Trophoblast cell (in vitro differentiated cells and primary cell): ENCODE results near the gene TBC1D17.

Experiments used
- DNase-seq, 2 donors: peaks; one replicate each; pipeline ENCODE4 v3.0.0-alpha.2; 2016
- H2AFZ ChIP-seq: 2 replicates; pipeline ENCODE4 v1.6.1; 2013; ENCODE audit warnings: low read length, moderate library complexity, mild to moderate bottlenecking; ENCODE audit not compliant: insufficient read depth, poor library complexity
- H2AK5ac ChIP-seq: 2 replicates; pipeline ENCODE4 v1.6.1; 2013; ENCODE audit warnings: mild to moderate bottlenecking, low read length
- H2BK120ac ChIP-seq: 2 replicates; pipeline ENCODE4 v1.6.1; 2013; ENCODE audit warnings: low read length, mild to moderate bottlenecking, moderate library complexity; ENCODE audit not compliant: insufficient read depth, poor library complexity
- H2BK12ac ChIP-seq: 2 replicates; pipeline ENCODE4 v1.6.1; 2013; ENCODE audit warnings: mild to moderate bottlenecking, low read length, moderate library complexity
- H2BK5ac ChIP-seq: 2 replicates; pipeline ENCODE4 v1.6.1; 2013; ENCODE audit warnings: low read length, low read depth, moderate library complexity, mild to moderate bottlenecking; ENCODE audit not compliant: poor library complexity
- H3K14ac ChIP-seq: 2 replicates; pipeline ENCODE4 v1.6.1; 2013; ENCODE audit warnings: mild to moderate bottlenecking, low read length
- H3K18ac ChIP-seq: 2 replicates; pipeline ENCODE4 v1.6.1; 2013; ENCODE audit warnings: mild to moderate bottlenecking, low read length
- H3K23ac ChIP-seq: 2 replicates; pipeline ENCODE4 v1.6.1; 2013; ENCODE audit warnings: low read length
- H3K27ac ChIP-seq: 2 replicates; pipeline ENCODE4 v1.5.1; 2013; ENCODE audit warnings: low read depth, mild to moderate bottlenecking, inconsistent platforms, low read length, moderate library complexity
- H3K27me3 ChIP-seq: 2 replicates; pipeline ENCODE4 v1.6.1; 2013; ENCODE audit warnings: inconsistent platforms, mild to moderate bottlenecking, low read length, moderate library complexity; ENCODE audit not compliant: insufficient read depth
- H3K36me3 ChIP-seq, 2 experiments: 1 replicate in 1 of 2; 2 replicates in 1 of 2; pipeline ENCODE4 v1.6.1; 2013; ENCODE audit warnings: low read length in 2 of 2, mild to moderate bottlenecking in 2 of 2, moderate library complexity in 1 of 2; ENCODE audit not compliant: insufficient read depth in 2 of 2, control insufficient read depth in 1 of 2
- H3K4ac ChIP-seq: 2 replicates; pipeline ENCODE4 v1.6.1; 2013; ENCODE audit warnings: low read depth, mild to moderate bottlenecking, low read length, moderate library complexity
- H3K4me1 ChIP-seq, 2 experiments: 1 replicate in 1 of 2; 2 replicates in 1 of 2; pipeline ENCODE4 v1.6.1; 2013; ENCODE audit warnings: low read length in 2 of 2, mild to moderate bottlenecking in 2 of 2, moderate library complexity in 1 of 2; ENCODE audit not compliant: insufficient read depth in 2 of 2, control insufficient read depth in 1 of 2
- H3K4me2 ChIP-seq: 2 replicates; pipeline ENCODE4 v1.6.1; 2013; ENCODE audit warnings: inconsistent platforms, mild to moderate bottlenecking, low read length, moderate library complexity
- H3K4me3 ChIP-seq: 2 replicates; pipeline ENCODE4 v1.5.1; 2013; ENCODE audit warnings: mild to moderate bottlenecking, low read depth, low read length, inconsistent platforms
- H3K79me1 ChIP-seq: one replicate; pipeline ENCODE4 v1.6.1; 2013; ENCODE audit warnings: low read length
- H3K79me2 ChIP-seq: 2 replicates; pipeline ENCODE4 v1.6.1; 2013; ENCODE audit warnings: low read length, mild to moderate bottlenecking; ENCODE audit not compliant: control insufficient read depth, insufficient read depth, poor library complexity
- H3K9ac ChIP-seq: 2 replicates; pipeline ENCODE4 v1.6.1; 2013; ENCODE audit warnings: mild to moderate bottlenecking, low read length
- H3K9me3 ChIP-seq: 2 replicates; pipeline ENCODE4 v1.6.1; 2013; ENCODE audit warnings: low read depth, mild to moderate bottlenecking, control low read depth, inconsistent platforms, low read length; ENCODE audit not compliant: insufficient read depth
- H4K12ac ChIP-seq: 2 replicates; pipeline ENCODE4 v1.6.1; 2013; ENCODE audit warnings: low read depth, mild to moderate bottlenecking, low read length, moderate library complexity
- H4K8ac ChIP-seq: 2 replicates; pipeline ENCODE4 v1.6.1; 2013; ENCODE audit warnings: low read depth, mild to moderate bottlenecking, low read length, moderate library complexity
- H4K91ac ChIP-seq: one replicate; pipeline ENCODE4 v1.6.1; 2013; ENCODE audit warnings: low read depth, mild to moderate bottlenecking, low read length, moderate library complexity
- WGBS: extraction: QIAGEN DNeasy Blood & Tissue Kit; methylation state at CpG from one replicate; pipeline ENCODE4 v1.1.7; 2013; ENCODE audit warnings: missing lambda C conversion rate; ENCODE audit not compliant: insufficient read length, insufficient coverage; ENCODE audit errors: extremely low coverage; 5-methylcytosine and 5-hydroxymethylcytosine counted together

TBC1D17 gene

DNA sequence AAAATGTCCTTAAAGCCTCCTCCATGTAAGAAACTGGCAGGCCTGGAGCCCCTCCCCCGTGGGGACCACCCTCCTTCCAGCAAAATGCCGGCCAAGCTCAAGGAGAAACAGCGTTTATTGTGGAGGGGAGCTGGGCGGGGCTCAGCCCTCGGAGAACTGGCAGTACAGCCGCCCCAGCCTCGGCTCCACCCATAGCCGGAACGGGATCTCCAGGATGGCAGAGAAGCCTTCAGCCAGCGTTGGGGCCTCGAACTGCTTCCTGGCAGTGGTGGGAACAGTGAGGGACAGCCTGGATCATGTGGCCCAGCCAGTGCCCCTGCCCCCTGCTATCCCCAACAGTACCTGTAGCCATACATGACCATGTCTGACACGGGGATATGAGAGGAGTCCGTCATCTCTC lies 16.4 kb upstream of the TBC1D17 start:
- Histone ChIP-seq H3K4me1 (peaks cover under 1 to 14% of the 10 kb centered on the region in 2 experiments), H2AK5ac (no peak overlapping the region), H3K4ac (no peak overlapping the region), H3K23ac (no peak overlapping the region), H2BK120ac (no peak overlapping the region), H3K79me2 (no peaks in the 10 kb centered on the region), H4K91ac (no peak overlapping the region), H2BK12ac (no peak overlapping the region), H4K8ac (no peak overlapping the region), H3K9me3 (no peaks in the 10 kb centered on the region), H3K36me3 (peaks cover 80 to 86% of the 10 kb centered on the region in 2 experiments), H3K79me1 (no peaks in the 10 kb centered on the region), H3K27ac (no peak overlapping the region), H3K14ac (no peak overlapping the region), H2AFZ (no peak overlapping the region), H2BK5ac (no peak overlapping the region), H3K18ac (no peak overlapping the region), H3K27me3 (no peaks in the 10 kb centered on the region), H3K4me2 (no peak overlapping the region), H4K12ac (no peak overlapping the region), H3K9ac (no peak overlapping the region), H3K4me3 (no peak overlapping the region)
- WGBS, result no CpG with 5 or more reads among the region's 13 CpGs
- peak; percentile 33 to 48 for DNase-seq

DNA sequence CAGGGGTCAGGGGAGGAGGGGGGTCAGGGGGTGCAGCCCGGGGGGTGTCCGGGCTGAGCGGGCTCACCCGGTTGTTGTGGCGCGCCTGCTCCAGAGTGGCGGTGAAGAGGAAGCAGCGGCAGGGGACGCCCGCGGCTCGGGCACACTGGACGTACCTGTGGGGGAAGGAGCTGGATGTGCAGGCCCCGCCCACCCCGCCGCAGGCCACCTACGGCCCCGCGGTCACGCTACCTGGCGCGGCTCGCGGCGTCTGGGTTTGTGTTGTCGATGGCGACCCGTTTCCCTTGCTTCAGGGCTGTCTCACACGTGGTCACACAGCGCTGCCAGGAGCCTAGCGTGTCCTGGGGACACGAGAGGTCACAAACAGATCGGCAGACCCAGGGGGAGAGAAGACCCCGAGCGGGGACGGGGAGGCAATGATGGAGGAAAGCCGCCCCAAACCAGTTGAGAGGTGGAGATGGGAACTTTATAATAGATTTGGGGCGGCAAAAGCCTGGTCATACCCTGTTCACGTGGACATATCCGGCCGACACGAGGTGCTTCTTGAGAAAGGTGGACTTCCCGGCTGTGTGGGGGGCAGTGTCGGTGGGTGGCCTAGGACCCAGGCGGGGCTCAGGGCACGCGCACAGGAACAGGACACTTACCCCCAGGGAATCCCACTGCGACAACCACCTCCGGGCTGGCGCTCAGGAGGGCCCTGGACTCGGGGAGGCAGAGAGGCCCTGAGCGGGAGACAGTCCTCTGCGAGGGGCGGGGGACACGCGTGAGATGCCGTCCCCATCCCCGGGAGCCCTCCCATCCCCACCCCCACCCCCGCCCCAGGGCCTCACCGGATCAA lies 15.7 kb upstream of the TBC1D17 start:
- H2AFZ ChIP-seq, result no peak overlapping the region
- no peak overlapping the region for H3K27ac ChIP-seq
- no peak overlapping the region for H2BK12ac ChIP-seq
- no peak overlapping the region for H3K18ac ChIP-seq
- no peak overlapping the region for H3K9ac ChIP-seq
- H3K4ac ChIP-seq, result no peak overlapping the region
- H2AK5ac ChIP-seq, result no peak overlapping the region
- no peak overlapping the region for H3K4me2 ChIP-seq
- peaks cover 6 to 19% of the 10 kb centered on the region in 2 experiments for H3K4me1 ChIP-seq
- H3K36me3 ChIP-seq, result peaks cover 74 to 80% of the 10 kb centered on the region in 2 experiments
- no peak overlapping the region for H4K91ac ChIP-seq
- H3K4me3 ChIP-seq, result no peak overlapping the region
- no peak overlapping the region for H4K12ac ChIP-seq
- no peak overlapping the region for H2BK120ac ChIP-seq
- no peak overlapping the region for H3K14ac ChIP-seq
- DNase-seq, result peak; percentile 82 to 85
- H3K27me3 ChIP-seq, result no peaks in the 10 kb centered on the region
- H2BK5ac ChIP-seq, result no peak overlapping the region
- H3K79me1 ChIP-seq, result peaks cover 1% of the 10 kb centered on the region
- no peaks in the 10 kb centered on the region for H3K9me3 ChIP-seq
- H4K8ac ChIP-seq, result no peak overlapping the region
- no peak overlapping the region for H3K23ac ChIP-seq
- WGBS, result no CpG with 5 or more reads among the region's 60 CpGs
- H3K79me2 ChIP-seq, result no peaks in the 10 kb centered on the region

DNA sequence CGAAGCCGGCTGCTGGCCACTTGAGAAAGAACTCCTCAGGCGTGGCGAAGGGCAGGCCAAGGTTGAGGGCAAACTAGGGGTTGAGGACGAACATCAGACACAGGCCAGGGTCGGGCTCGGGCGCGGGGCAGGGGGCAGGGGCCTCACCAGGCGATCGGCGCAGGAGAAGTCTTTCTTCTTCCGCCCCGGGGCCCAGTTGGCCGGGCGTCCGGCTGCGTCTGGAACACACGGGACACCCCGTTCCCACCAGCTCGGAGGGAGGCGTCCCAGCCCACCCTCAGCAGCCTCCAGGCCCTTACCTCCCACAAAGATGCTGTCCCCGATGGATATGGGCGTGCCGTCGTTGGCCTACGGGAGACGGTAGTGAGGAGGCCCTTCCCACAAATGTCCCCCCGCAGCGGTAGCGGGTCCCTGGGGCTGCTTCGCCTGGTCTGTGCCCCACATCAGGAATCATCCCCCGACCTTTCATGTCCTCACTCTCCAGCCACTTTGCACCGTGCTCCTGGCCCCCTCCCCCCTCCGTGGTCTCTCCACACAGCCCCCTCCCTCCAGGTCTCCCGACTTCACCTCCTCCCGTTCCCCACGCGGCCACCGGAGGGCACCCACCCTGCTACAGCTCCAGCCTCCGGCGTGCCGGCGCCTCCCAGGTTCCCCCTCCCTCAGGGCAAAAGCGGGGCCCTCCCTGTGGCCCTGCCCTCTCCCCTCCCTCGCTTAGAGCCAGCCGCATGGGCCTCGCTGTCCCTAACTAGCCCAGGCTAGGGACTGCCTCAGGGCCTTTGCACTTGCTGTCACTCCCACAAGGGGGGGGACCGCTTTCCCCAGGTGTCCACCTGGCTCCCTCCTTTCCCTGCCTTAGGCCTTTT lies 14.9 kb upstream of the TBC1D17 start:
- no CpG with 5 or more reads among the region's 49 CpGs for WGBS
- no peak overlapping the region for H3K9ac ChIP-seq
- no peak overlapping the region for H3K4ac ChIP-seq
- no peak overlapping the region for H2BK120ac ChIP-seq
- peaks cover 6 to 19% of the 10 kb centered on the region in 2 experiments for H3K4me1 ChIP-seq
- H3K36me3 ChIP-seq, result peaks cover 65 to 71% of the 10 kb centered on the region in 2 experiments
- H2BK5ac ChIP-seq, result no peak overlapping the region
- no peak overlapping the region for H3K14ac ChIP-seq
- H2BK12ac ChIP-seq, result no peak overlapping the region
- H3K79me1 ChIP-seq, result peaks cover 9% of the 10 kb centered on the region
- H2AFZ ChIP-seq, result no peak overlapping the region
- no peak overlapping the region for H4K8ac ChIP-seq
- no peak overlapping the region for H4K91ac ChIP-seq
- H3K27ac ChIP-seq, result no peak overlapping the region
- no peak overlapping the region for H3K4me3 ChIP-seq
- H3K27me3 ChIP-seq, result no peaks in the 10 kb centered on the region
- no peaks in the 10 kb centered on the region for H3K9me3 ChIP-seq
- no peak overlapping the region for H3K18ac ChIP-seq
- H3K4me2 ChIP-seq, result no peak overlapping the region
- no peak overlapping the region for H2AK5ac ChIP-seq
- peaks cover 1% of the 10 kb centered on the region for H3K79me2 ChIP-seq
- no peak for DNase-seq
- no peak overlapping the region for H3K23ac ChIP-seq
- no peak overlapping the region for H4K12ac ChIP-seq

DNA sequence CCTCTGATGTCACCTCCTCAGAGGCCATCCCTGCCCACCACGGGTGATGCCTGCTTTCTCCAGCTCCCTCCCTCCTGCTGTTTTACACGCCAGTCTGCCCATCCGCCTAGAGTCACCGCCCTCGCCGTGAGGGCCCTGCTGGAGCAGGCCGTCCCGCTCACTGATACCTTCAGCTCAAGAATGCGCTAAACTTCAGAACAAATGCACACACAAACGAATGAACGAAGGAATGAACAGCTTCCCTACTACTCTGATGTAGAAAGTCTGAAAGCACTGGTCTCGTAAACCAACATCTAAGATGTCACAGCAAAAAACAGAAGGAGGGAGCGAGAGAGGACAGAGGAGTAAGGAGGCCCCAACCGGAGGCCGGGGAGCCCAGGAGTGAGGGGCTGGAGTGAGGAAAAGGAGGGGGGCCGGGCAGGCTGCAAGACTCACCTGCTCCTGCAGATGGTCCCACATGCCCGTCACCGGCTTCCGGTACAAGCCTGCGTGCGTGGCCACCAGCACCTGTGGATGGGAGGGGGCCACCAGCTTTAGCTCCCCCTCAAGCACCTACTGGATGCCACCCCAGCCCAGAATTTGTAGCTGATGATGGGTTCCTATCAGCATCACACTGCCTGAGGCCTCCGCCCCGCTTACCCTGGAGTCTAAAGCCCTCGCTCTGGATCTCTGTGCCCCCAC lies 14.1 kb upstream of the TBC1D17 start:
- WGBS, result no CpG with 5 or more reads among the region's 24 CpGs
- Histone ChIP-seq H2BK5ac (no peak overlapping the region), H3K27ac (no peak overlapping the region), H3K9ac (no peak overlapping the region), H3K23ac (no peak overlapping the region), H3K36me3 (peaks cover 57 to 64% of the 10 kb centered on the region in 2 experiments), H3K27me3 (no peaks in the 10 kb centered on the region), H2AFZ (no peak overlapping the region), H4K8ac (no peak overlapping the region), H2BK120ac (no peak overlapping the region), H4K91ac (no peak overlapping the region), H2AK5ac (no peak overlapping the region), H3K79me2 (peaks cover 1% of the 10 kb centered on the region), H3K4me2 (no peak overlapping the region), H3K4me3 (no peak overlapping the region), H3K14ac (no peak overlapping the region), H3K18ac (no peak overlapping the region), H2BK12ac (no peak overlapping the region), H3K4ac (no peak overlapping the region), H3K79me1 (peaks cover 10% of the 10 kb centered on the region), H4K12ac (no peak overlapping the region), H3K9me3 (no peaks in the 10 kb centered on the region), H3K4me1 (peaks cover 6 to 19% of the 10 kb centered on the region in 2 experiments)
- no peak for DNase-seq
